HG03139 (cell line): ENCODE measurements around the gene P3H3.

Source experiments
- ATAC-seq: cut with Tn5 transposase; IDR thresholded peaks from one replicate; pipeline ENCODE4 v1.9.1; 2021; ENCODE audit not compliant: unreplicated experiment

Gene P3H3

DNA sequence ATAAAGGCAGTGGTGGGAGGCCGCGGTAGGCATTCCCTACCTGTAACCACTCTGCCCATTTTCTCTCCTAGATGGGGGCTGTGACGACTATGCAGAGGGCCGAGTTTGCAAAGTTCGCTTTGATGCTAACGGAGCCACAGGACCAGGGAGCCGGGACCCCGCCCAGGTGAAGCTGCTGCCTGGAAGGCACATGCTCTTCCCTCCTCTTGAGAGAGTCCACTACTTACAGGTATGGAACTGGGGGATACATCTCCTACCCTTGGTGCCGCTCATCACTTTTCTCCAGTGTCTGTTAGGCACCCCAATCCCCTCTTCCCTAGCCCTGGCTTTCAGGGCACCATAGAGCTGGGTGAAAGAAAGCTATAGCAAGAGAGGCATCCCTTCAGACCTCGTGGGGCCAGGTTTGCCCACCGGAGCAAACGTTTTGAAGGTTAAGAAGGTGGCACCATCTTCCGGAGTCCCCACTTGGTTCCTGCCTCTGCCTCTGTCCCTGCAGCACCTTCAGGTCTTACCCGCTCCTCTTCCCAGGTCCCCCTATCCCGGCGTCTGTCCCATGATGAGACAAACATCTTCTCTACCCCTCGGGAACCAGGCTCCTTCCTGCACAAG lies 2.0 kb upstream of the P3H3 start:
- no peak for ATAC-seq

DNA sequence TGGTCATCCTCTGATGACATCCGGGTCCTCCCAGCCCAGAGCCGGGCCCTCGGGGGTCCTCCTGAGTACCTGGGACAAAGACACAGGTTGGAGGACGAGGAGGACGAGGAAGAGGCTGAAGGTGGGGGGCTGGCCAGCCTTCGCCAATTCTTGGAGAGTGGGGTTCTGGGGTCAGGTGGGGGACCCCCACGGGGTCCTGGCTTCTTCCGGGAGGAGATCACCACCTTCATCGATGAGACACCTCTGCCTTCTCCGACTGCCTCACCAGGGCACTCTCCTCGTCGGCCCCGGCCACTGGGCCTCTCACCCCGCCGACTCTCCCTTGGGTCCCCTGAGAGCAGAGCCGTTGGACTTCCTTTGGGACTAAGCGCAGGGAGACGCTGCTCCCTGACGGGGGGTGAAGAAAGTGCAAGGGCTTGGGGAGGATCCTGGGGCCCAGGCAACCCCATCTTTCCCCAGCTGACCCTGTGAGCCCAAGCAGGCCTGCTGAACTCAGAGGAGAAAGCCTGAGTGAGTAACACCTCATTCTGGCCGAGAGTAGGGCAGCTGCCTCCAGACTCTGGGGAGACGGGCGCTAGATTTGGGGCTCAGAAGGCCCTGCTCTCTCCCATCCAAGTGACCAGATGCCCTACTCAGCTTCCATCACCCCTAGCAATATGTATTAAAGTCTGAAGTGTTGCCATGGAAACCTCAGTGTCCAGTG lies 1.3 kb upstream of the P3H3 start:
- ATAC-seq: no peak

GRCh38 chr12:6827437-6827911 lies 733 bp upstream of the P3H3 start:
- no peak for ATAC-seq

DNA sequence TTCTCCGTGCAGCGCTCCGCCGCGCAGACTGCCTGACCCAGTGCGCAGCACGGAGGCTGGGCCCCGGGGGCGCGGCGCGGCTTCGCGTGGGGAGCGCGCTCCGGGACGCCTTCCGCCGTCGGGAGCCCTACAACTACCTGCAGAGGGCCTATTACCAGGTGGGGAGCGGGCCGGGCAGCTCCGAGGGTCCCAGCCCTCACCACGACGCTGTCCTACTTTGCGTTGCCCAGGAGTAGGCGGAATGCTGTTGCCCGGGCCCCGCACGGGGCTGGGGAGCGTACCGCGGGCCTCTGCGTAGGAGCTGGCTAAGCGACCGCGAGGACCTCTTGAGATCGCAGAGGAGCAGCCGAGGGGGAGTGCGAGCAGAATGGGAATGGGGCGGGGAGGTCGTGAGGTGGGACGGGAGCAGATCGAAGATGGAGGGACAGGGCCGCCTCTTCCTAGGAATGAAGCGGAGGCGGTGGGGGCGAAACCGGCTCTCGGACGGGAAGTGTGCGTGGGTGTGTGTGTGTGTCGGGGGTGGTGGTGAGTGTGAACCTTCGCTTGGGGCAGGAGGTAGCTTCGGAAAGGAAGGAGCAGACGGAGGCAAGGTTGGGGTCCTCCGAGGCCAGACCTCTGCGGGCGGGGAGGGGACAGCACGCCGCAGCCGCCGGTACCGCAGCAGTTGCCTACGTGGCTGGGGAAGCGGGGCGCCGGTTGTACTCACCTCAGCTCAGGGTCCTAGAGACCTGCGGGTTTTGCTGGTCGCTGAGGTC lies 751 bp downstream of the P3H3 start:
- ATAC-seq: no peak

DNA sequence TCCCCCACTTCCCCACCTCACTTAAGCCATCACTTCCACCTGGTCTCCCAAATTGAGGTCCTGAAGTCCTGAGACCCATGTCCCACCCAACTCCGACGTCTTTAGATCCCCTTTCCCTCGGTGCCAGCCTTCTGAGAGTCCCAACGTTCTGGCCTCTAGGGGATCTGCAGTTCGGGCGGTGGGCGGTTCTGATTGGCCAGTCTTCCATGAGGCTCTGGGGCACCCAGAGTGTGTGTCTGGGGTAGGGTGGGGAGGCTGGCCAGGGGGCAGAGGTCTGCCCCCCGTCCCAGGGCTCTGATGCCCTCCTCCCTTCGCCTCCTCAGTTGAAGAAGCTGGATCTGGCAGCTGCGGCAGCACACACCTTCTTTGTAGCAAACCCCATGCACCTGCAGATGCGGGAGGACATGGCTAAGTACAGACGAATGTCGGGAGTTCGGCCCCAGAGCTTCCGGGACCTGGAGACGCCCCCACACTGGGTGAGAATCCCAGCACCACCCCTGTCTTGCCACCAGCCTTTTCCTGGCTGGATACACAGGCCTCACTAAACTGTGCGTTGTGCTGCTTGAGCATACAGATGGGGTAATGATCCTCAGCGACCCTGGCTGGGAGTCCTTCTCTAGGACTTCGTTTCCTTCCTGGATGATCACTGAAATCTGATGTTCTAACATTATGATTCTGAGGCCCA lies 1.5 kb downstream of the P3H3 start:
- ATAC-seq: no peak

DNA sequence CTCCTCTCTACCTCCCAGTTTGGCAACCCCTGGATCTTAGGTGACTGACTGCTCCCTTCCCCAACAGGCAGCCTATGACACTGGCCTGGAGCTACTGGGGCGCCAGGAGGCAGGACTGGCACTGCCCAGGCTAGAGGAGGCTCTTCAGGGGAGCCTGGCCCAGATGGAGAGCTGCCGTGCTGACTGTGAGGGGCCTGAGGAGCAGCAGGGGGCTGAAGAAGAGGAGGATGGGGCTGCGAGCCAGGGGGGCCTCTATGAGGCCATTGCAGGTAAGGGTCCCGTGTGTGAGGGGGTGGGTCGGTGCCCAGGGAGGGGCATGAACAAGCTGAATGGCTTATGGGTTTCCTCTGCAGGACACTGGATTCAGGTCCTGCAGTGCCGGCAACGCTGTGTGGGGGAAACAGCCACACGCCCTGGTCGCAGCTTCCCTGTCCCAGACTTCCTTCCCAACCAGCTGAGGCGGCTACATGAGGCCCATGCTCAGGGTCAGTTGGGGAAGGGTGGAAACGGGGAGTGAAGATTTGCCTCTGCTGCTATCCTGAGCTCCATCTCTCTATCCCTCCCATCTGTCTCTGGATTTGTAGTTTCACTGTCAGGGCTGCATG lies 2.2 kb downstream of the P3H3 start:
- no peak for ATAC-seq

DNA sequence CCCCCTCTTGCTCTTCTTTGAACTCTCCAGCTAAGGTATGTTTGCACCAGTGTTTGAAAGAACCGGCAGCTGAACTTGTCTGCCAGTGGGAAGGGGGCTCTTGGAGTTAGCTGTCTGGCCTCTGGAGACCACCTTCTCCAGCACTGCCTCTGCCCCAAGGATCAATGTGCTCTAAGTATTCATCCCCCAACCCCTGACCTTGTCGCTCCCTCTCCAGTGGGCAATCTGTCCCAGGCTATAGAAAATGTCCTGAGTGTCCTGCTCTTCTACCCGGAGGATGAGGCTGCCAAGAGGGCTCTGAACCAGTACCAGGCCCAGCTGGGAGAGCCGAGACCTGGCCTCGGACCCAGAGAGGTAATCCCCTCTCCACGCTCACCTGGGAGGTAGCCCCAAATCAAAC lies 2.8 kb downstream of the P3H3 start:
- ATAC-seq: no peak

DNA sequence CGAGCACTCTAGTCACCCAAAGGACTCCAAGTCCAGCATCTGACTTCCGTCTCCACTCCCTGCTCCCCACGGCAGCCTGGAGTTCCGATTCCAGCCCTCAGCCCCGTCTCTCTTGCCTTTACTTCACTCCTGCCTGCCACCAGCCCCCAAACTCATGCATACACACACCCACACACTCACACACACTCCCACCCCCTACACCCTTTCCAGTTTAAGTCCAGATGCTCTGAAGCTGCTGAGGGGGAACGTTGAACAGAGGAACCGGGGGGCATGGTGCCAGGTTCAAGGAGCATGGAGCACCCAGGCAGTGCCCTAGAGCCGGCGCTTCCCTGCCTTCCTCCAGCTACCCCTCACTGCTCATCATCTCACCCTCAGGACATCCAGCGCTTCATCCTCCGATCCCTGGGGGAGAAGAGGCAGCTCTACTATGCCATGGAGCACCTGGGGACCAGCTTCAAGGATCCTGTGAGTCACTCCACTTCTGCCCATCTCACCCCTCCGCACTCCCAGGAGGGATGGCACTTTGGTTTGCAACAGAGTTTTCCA lies 3.3 kb downstream of the P3H3 start:
- no peak for ATAC-seq

GRCh38 chr12:6832125-6832524 lies 3.9 kb downstream of the P3H3 start:
- ATAC-seq: no peak

GRCh38 chr12:6833189-6833890 lies 5.1 kb downstream of the P3H3 start:
- no peak for ATAC-seq

- no peak for ATAC-seq
Observed at GRCh38 chr12:6834254-6834653, 6.0 kb downstream of the P3H3 start.

DNA sequence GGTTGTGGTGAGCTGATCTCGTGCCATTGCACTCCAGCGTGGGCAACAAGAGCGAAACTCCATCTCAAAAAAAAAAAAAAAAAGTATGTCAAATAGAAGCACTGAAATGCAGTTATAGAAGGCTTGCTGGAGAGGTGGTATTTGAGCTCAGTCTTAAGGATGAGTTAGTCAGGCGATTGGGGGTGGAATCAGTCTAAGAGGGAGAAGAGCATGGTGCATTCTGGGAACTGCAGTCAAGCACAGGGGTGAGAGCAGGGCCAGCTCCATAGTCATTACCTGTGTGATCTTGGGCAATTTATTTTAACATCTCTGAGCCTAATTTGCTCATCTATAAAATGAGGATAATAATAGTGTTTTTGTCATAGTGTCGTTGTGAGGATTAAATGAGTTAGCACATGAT lies 6.7 kb downstream of the P3H3 start:
- ATAC-seq: no peak

DNA sequence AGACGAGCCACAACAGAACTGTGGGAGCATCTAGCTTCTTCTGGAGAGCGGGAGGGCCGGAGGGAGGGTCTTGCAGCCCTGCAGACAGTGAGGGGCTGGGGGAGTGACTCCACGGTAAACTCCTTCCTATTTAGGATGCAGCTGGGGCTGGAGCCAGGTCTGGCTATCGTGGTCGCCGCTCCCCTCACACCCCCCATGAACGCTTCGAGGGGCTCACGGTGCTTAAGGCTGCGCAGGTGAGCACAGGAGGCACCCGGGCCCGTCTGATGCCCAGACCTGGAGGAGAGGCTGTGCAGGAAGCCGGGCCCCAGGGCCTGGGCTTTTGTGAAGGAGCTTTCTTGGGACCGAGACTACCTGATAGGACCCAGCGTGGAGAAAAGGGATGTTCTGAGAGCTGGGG lies 8.6 kb downstream of the P3H3 start:
- no peak for ATAC-seq

GRCh38 chr12:6837370-6838060 lies 9.3 kb downstream of the P3H3 start:
- ATAC-seq: no peak

GRCh38 chr12:6838854-6839253 lies 10.6 kb downstream of the P3H3 start:
- ATAC-seq: no peak

DNA sequence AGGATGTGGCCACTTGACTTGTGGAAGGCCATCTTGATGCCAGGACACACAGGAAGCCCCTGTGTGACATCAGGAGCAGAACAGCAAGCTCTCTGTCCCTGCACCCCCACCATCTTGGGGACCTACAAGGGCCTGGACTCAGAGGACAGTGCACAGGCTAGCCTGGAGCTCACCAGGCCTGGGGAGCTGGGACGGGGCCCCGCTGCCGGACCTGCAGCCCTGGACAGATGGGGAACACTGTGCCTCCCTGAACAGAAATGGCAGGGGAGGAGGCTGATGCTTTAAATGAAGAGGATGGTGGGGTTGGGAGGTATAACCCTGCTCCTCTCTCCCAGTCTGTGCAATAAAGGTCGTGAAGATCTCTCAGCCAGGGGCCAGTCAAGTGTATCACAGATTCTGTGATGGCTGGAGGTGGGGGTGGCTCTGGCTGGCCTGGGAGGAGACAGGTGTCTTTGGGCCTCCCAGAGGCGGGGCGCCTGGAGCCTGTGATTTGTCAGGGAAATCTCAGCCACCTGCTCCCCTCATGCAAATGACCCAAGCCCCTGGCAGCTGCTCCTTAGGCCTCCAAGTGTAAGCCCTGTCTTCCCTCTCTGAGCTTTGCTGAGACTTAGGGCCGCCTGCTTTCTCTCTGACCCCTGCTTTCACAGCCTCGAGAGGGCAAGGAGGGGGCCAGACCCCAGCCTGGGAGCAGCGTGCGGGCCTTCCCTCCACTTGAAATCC lies 11.4 kb downstream of the P3H3 start:
- ATAC-seq: peak; percentile 71

DNA sequence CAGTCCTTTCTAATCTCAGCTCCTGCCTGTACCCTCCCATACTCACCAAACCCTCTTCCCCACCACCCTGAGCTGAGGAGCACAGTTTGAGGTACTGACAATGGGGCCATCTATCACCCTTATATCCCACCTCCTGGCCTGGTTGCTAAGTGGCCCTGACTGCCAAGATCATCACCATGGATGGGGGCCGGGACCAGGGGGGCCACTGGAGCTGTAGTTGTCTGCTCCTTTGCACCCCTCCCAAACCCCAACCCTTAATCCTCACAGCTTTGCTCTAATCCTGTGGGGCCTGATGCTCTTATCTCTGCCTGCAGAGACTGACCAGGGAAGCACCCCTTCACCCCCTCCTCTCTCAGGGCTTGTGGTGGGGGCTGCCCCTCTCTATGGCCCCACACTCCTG lies 12.1 kb downstream of the P3H3 start:
- no peak for ATAC-seq

- no peak for ATAC-seq
Observed at GRCh38 chr12:6840761-6841515, 12.7 kb downstream of the P3H3 start, which contains the start of gene GNB3. Gene GNB3 (plus strand): TSS chr12:6840925. CDS start chr12:6841288, 363 bp downstream.
